ENCODE results near the gene ANLN.

DNA sequence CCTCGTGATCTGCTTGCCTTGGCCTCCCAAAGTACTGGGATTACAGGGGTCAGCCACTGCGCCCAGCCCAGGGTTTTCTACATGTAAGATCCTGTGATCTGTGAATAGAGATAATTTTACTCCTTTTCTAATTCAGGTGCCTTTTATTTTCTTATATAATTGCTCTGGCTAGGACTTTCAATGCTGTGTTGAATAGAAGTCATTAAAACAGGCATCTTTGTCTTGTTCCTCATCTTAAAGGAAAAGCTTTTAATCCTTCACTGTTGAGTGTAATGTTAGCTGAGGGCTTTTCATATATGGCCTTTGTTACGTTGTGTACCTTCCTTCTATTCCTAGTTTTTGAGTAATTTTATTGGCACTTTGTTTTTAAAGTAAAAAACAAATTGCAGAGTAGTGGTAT lies 26.6 kb downstream of the ANLN start:
- no peak for TF ChIP-seq CTCF (IDR thresholded peaks at IDR 0.05)
- no peak for TF ChIP-seq POLR2A (IDR thresholded peaks at IDR 0.05)

Measured in body of pancreas (tissue), 4 donors.